ENCODE results near the gene MSLN. TPM values are rescaled to one million over a fixed set of nuclear protein-coding genes. Genes with fewer than 3 reads are reported as not detected.
A peak's percentile ranks its signal among the peaks of the same experiment; 100 is the strongest.

MSLN gene
- total and polyA plus RNA-seq, 9 of the 15 experiments (the other 6 are each of a cell fraction or from before 2014, with no cell fraction given) = not detected

- TF ChIP-seq KAT2B (IDR thresholded peaks at IDR 0.05; ENCODE audit: low read depth, low read length) (peak; percentile 48), MGA (IDR thresholded peaks at IDR 0.05) (peak; percentile 86), SP1 (CRISPR knock-in tag; IDR thresholded peaks at IDR 0.05) (peak; percentile 90), ZNF395 (CRISPR knock-in tag; IDR thresholded peaks at IDR 0.05) (no peak), ZNF384 (IDR thresholded peaks at IDR 0.05; ENCODE audit: low read depth, low read length) (0 out of 2 replicates have a peak, but pooled peaks have one; percentile 6), ZNF764 (CRISPR knock-in tag; IDR thresholded peaks at IDR 0.05; ENCODE audit: low read depth) (no peak), SMARCB1 (IDR thresholded peaks at IDR 0.05; ENCODE audit: insufficient read length, low read depth) (no peak), HDGF (IDR thresholded peaks at IDR 0.05) (no peak), NCOA2 (IDR thresholded peaks at IDR 0.05; ENCODE audit: partially characterized antibody in 2 of 2) (no peak), SREBF1 (IDR thresholded peaks at IDR 0.05; ENCODE audit: borderline replicate concordance, low read depth, low read length) (0 out of 2 replicates have a peak, but pooled peaks have one; percentile 16), E2F8 (IDR thresholded peaks at IDR 0.05; ENCODE audit: low read depth, partially characterized antibody) (peak; percentile 99), NR3C1 (CRISPR knock-in tag; IDR thresholded peaks at IDR 0.05) (no peak)
Observed at GRCh38 chr16:740764-741505, 19.6 kb upstream of the MSLN start, which contains the start of gene CIAO3 (continued).
